ENCODE data around the gene KRTAP10-1.

DNA sequence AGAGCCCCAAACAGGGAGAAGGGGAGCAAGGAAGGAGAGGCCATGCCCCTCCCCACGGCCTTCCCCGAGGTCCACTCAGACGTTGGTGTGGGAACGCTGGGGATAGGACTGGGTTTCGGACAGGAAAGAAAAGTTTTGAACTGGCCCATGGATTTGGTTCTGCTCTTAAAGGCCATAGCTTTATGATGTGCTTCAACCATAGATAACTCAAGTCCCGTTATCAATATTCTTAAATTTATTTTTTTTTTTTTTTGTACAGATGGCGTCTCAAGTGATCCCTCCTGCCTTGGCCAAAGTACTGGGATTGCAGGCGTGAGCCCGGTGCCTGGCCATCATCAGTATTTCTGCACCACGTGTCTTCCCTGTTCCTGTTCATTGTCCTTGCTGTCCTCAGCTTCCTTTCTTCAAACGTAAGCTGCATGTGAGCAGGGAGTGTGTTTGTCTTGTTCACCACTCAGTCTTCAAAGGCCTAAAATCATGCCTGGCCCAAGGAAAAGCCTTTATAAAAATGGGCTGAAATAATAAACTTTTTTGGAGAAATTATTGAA lies 820 bp upstream of the KRTAP10-1 start:
- TF ChIP-seq, protein P1, sequence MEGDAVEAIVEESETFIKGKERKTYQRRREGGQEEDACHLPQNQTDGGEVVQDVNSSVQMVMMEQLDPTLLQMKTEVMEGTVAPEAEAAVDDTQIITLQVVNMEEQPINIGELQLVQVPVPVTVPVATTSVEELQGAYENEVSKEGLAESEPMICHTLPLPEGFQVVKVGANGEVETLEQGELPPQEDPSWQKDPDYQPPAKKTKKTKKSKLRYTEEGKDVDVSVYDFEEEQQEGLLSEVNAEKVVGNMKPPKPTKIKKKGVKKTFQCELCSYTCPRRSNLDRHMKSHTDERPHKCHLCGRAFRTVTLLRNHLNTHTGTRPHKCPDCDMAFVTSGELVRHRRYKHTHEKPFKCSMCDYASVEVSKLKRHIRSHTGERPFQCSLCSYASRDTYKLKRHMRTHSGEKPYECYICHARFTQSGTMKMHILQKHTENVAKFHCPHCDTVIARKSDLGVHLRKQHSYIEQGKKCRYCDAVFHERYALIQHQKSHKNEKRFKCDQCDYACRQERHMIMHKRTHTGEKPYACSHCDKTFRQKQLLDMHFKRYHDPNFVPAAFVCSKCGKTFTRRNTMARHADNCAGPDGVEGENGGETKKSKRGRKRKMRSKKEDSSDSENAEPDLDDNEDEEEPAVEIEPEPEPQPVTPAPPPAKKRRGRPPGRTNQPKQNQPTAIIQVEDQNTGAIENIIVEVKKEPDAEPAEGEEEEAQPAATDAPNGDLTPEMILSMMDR (conservative IDR thresholded peaks at IDR 0.05 in 1 of 2, IDR thresholded peaks at IDR 0.05 in 1 of 2; ENCODE audit: extremely low read depth in 1 of 2, insufficient read depth in 1 of 2, low read depth in 1 of 2, low read length in 2 of 2), result no peak
- no peak for TF ChIP-seq EZH2 (IDR thresholded peaks at IDR 0.05; ENCODE audit: borderline replicate concordance, low read length)
